Loucy (cell line): ENCODE results near the gene SLC43A1.

Source experiments
- H2AFZ ChIP-seq: fragments of 200-600 bp; sonication (generic); 2 replicates; pipeline ENCODE4 v1.6.0; 2016; ENCODE audit warnings: antibody characterized with exemption, mild to moderate bottlenecking, low read length, moderate library complexity
- H3F3A ChIP-seq: fragments of 200-600 bp; 2 replicates; pipeline ENCODE4 v1.6.0; 2016; ENCODE audit warnings: antibody characterized with exemption, low read depth, mild to moderate bottlenecking
- H3K27me3 ChIP-seq: fragments of 200-600 bp; sonication (generic); 2 replicates; pipeline ENCODE4 v1.6.1; 2014; ENCODE audit warnings: low read length, mild to moderate bottlenecking; ENCODE audit not compliant: insufficient read depth, poor library complexity, severe bottlenecking
- H3K36me3 ChIP-seq: fragments of 200-600 bp; sonication (generic); 2 replicates; pipeline ENCODE4 v1.6.1; 2016; ENCODE audit warnings: low read length; ENCODE audit not compliant: insufficient read depth
- H3K4me1 ChIP-seq: fragments of 200-600 bp; sonication (generic); 2 replicates; pipeline ENCODE4 v1.5.1; 2014; ENCODE audit warnings: low read length, mild to moderate bottlenecking; ENCODE audit not compliant: insufficient read depth, poor library complexity, severe bottlenecking
- H3K4me2 ChIP-seq: fragments of 200-600 bp; sonication (generic); 2 replicates; pipeline ENCODE4 v1.6.0; 2014; ENCODE audit warnings: antibody characterized with exemption, low read length, low read depth, mild to moderate bottlenecking; ENCODE audit not compliant: poor library complexity, severe bottlenecking
- H3K4me3 ChIP-seq: fragments of 200-600 bp; sonication (generic); 2 replicates; pipeline ENCODE4 v1.5.1; 2014; ENCODE audit warnings: low read length, mild to moderate bottlenecking, mixed read lengths; ENCODE audit not compliant: poor library complexity, severe bottlenecking
- H3K79me2 ChIP-seq: fragments of 200-600 bp; sonication (generic); 2 replicates; pipeline ENCODE4 v1.6.1; 2014; ENCODE audit warnings: low read length; ENCODE audit not compliant: insufficient read depth
- H3K9ac ChIP-seq: fragments of 200-600 bp; sonication (generic); 2 replicates; pipeline ENCODE4 v1.6.0; 2014; ENCODE audit warnings: mild to moderate bottlenecking, low read depth, low read length, moderate library complexity; ENCODE audit not compliant: poor library complexity, severe bottlenecking
- H3K9me2 ChIP-seq: fragments of 200-600 bp; sonication (generic); replicated peaks from 2 replicates; pipeline ENCODE4 v1.6.1; 2016; ENCODE audit warnings: low read depth, low read length, mixed read lengths
- H3K9me3 ChIP-seq: fragments of 200-600 bp; sonication (generic); 2 replicates; pipeline ENCODE4 v1.6.1; 2014; ENCODE audit warnings: mild to moderate bottlenecking, antibody characterized with exemption, low read length, low read depth; ENCODE audit not compliant: insufficient read depth
- H4K20me1 ChIP-seq: fragments of 200-600 bp; sonication (generic); 2 replicates; pipeline ENCODE4 v1.6.0; 2014; ENCODE audit warnings: antibody characterized with exemption, low read length, mild to moderate bottlenecking; ENCODE audit not compliant: insufficient read depth, poor library complexity, severe bottlenecking
- CTCF ChIP-seq: fragments of 200-600 bp; sonication (generic); conservative IDR thresholded peaks from 2 replicates; pipeline ENCODE4 v1.5.1; 2014; ENCODE audit warnings: mild to moderate bottlenecking, antibody characterized with exemption, low read length
- EZH2phosphoT487 ChIP-seq: fragments of 200-600 bp; IDR thresholded peaks from 2 replicates; pipeline ENCODE4 v1.6.1; 2018; ENCODE audit warnings: antibody characterized with exemption, mild to moderate bottlenecking, moderate library complexity, borderline replicate concordance

Gene SLC43A1

GRCh38 chr11:57457643-57458023 lies 57.9 kb downstream of the SLC43A1 start:
- Histone ChIP-seq H3K4me2 (peak overlapping the region; percentile 83), H3K9ac (no peak overlapping the region)
- 0 out of 2 replicates have a peak, but pooled peaks have one; percentile 9 for TF ChIP-seq CTCF
- no peak for TF ChIP-seq EZH2phosphoT487

GRCh38 chr11:57456960-57457642 lies 58.4 kb downstream of the SLC43A1 start:
- no peaks in the 10 kb centered on the region for H3F3A ChIP-seq
- H3K4me3 ChIP-seq: peak overlapping the region; percentile 80
- H3K9me2 ChIP-seq: no peaks in the 10 kb centered on the region
- peak; percentile 91 for TF ChIP-seq CTCF
- no peak for TF ChIP-seq EZH2phosphoT487
- H3K9ac ChIP-seq: no peak overlapping the region
- H3K36me3 ChIP-seq: no peaks in the 10 kb centered on the region
- H3K27me3 ChIP-seq: no peaks in the 10 kb centered on the region
- H4K20me1 ChIP-seq: no peaks in the 10 kb centered on the region
- no peak overlapping the region for H2AFZ ChIP-seq
- H3K4me1 ChIP-seq: peaks cover 31% of the 10 kb centered on the region
- H3K9me3 ChIP-seq: no peaks in the 10 kb centered on the region
- H3K79me2 ChIP-seq: no peaks in the 10 kb centered on the region
- peak overlapping the region; percentile 83 for H3K4me2 ChIP-seq

More at GRCh38 chr11:57457643-57458023, 57.9 kb downstream of the SLC43A1 start:
- Histone ChIP-seq H3K36me3 (no peaks in the 10 kb centered on the region), H2AFZ (no peak overlapping the region), H3K9me2 (no peaks in the 10 kb centered on the region), H3K27me3 (no peaks in the 10 kb centered on the region), H3K4me3 (peak overlapping the region; percentile 80), H4K20me1 (no peaks in the 10 kb centered on the region), H3K79me2 (no peaks in the 10 kb centered on the region), H3K4me1 (peaks cover 36% of the 10 kb centered on the region), H3K9me3 (no peaks in the 10 kb centered on the region), H3F3A (no peaks in the 10 kb centered on the region)

GRCh38 chr11:57453543-57454177 lies 61.8 kb downstream of the SLC43A1 start:
- no peak overlapping the region for H2AFZ ChIP-seq
- H3F3A ChIP-seq: no peaks in the 10 kb centered on the region
- H3K9me2 ChIP-seq: no peaks in the 10 kb centered on the region
- H3K9ac ChIP-seq: no peak overlapping the region
- TF ChIP-seq EZH2phosphoT487 (no peak), CTCF (no peak)
- H3K9me3 ChIP-seq: no peaks in the 10 kb centered on the region
- no peaks in the 10 kb centered on the region for H3K79me2 ChIP-seq
- H4K20me1 ChIP-seq: no peaks in the 10 kb centered on the region
- peaks cover 11% of the 10 kb centered on the region for H3K4me1 ChIP-seq
- H3K27me3 ChIP-seq: no peaks in the 10 kb centered on the region
- H3K36me3 ChIP-seq: no peaks in the 10 kb centered on the region
- no peak overlapping the region for H3K4me2 ChIP-seq
- no peak overlapping the region for H3K4me3 ChIP-seq
